Endothelial cell of umbilical vein (primary cell): ENCODE measurements around the gene PEX10. TPM values are rescaled to one million over a fixed set of nuclear protein-coding genes. Genes with fewer than 3 reads are reported as not detected.

Experiments
- BruUV-seq: library from RNA; stranded (reverse); fragments of 400-500 nt; replicated peaks from 2 replicates; lab custom pipeline; 2021; lab: Mats Ljungman, UMichigan
- CTCF ChIA-PET: fragments of 300-600, 350-600 bp; sonication (Branson Sonifier 250); formaldehyde crosslinking; loops from one replicate; lab custom pipeline; 2021; ENCODE audit warnings: antibody characterized with exemption, inconsistent platforms; lab: Charles Lee
- POLR2A ChIA-PET: fragments of 300-600, 350-600 bp; sonication (Branson Sonifier 250); formaldehyde crosslinking; loops from one replicate; lab custom pipeline; 2021; ENCODE audit warnings: antibody characterized with exemption, inconsistent platforms; lab: Charles Lee
- DNase-seq: peaks from one replicate; pipeline ENCODE4 v3.0.0-alpha.2; 2011; ENCODE audit warnings: low read depth, low spot score
- FAIRE-seq: peaks from 2 replicates; lab custom pipeline; 2011; peaks lifted over from hg19 to GRCh38; lab: Jason Lieb, UNC
- H2AFZ ChIP-seq: 2 replicates; pipeline ENCODE4 v1.6.0; 2012; ENCODE audit warnings: low read depth, low read length, control low read depth, inconsistent platforms
- H3K27ac ChIP-seq: 2 replicates; pipeline ENCODE4 v1.5.1; 2011; ENCODE audit warnings: low read depth, mild to moderate bottlenecking, control low read depth, low read length, moderate library complexity; ENCODE audit not compliant: insufficient read depth
- H3K27me3 ChIP-seq, 2 experiments: 2 replicates each; pipeline versions ENCODE4 v1.6.0 to v1.6.1; 2011; ENCODE audit warnings: low read length in 2 of 2, mixed read lengths in 1 of 2; ENCODE audit not compliant: control insufficient read depth in 2 of 2, insufficient read depth in 2 of 2
- H3K36me3 ChIP-seq, 2 experiments: 2 replicates in 1 of 2; 3 replicates in 1 of 2; pipeline ENCODE4 v1.5.1; 2011; ENCODE audit warnings: low read length in 2 of 2, mild to moderate bottlenecking in 1 of 2, moderate library complexity in 1 of 2; ENCODE audit not compliant: control insufficient read depth in 2 of 2, insufficient read depth in 2 of 2; ENCODE audit errors: extremely low read depth in 1 of 2
- H3K4me1 ChIP-seq: 3 replicates; pipeline ENCODE4 v1.5.1; 2011; ENCODE audit warnings: mild to moderate bottlenecking, low read length; ENCODE audit not compliant: control insufficient read depth, insufficient read depth; ENCODE audit errors: extremely low read depth
- H3K4me2 ChIP-seq: 2 replicates; pipeline ENCODE4 v1.6.1; 2011; ENCODE audit warnings: low read length, control low read depth, mixed read lengths; ENCODE audit not compliant: insufficient read depth
- H3K4me3 ChIP-seq, 3 experiments: fragments of 200-600 bp in 1 of 3; sonication (generic), shearing (Covaris generic) in 1 of 3; replicated peaks in 1 of 3; 2 replicates each; pipeline ENCODE4 v1.5.1; 2011 to 2016; ENCODE audit warnings: control low read depth in 3 of 3, low read length in 3 of 3, mild to moderate bottlenecking in 2 of 3, inconsistent platforms in 1 of 3, low read depth in 1 of 3, moderate library complexity in 1 of 3; ENCODE audit not compliant: insufficient read depth in 1 of 3
- H3K79me2 ChIP-seq: 2 replicates; pipeline ENCODE4 v1.6.0; 2012; ENCODE audit warnings: low read length, inconsistent platforms; ENCODE audit not compliant: control insufficient read depth, insufficient read depth
- H3K9ac ChIP-seq: replicated peaks from 2 replicates; pipeline ENCODE3; 2011; ENCODE audit warnings: low read length, control low read depth; ENCODE audit not compliant: insufficient read depth; ENCODE audit errors: extremely low read depth
- H3K9me1 ChIP-seq: replicated peaks from 3 replicates; pipeline ENCODE4 v1.6.0; 2011; ENCODE audit warnings: mild to moderate bottlenecking, low read length; ENCODE audit not compliant: control insufficient read depth, insufficient read depth; ENCODE audit errors: extremely low read depth
- H3K9me3 ChIP-seq: replicated peaks from 2 replicates; pipeline ENCODE4 v1.5.1; 2012; ENCODE audit warnings: low read length, inconsistent platforms; ENCODE audit not compliant: control insufficient read depth, insufficient read depth
- H4K20me1 ChIP-seq: replicated peaks from 2 replicates; pipeline ENCODE3; 2011; ENCODE audit warnings: mild to moderate bottlenecking, low read length; ENCODE audit not compliant: control insufficient read depth, insufficient read depth; ENCODE audit errors: extremely low read depth
- CTCF ChIP-seq, 2 donors: IDR thresholded peaks; 1 replicate in 1 of 2; 2 replicates in 1 of 2; pipeline ENCODE4 v1.5.1; 2011; ENCODE audit warnings: low read length in 2 of 2, mild to moderate bottlenecking in 2 of 2, moderate library complexity in 2 of 2, control low read depth in 1 of 2, inconsistent platforms in 1 of 2, low read depth in 1 of 2; ENCODE audit not compliant: insufficient read depth in 1 of 2; ENCODE audit errors: extremely low read depth in 1 of 2
- EZH2 ChIP-seq: IDR thresholded peaks from 2 replicates; pipeline ENCODE4 v1.6.1; 2012; ENCODE audit warnings: borderline replicate concordance, low read depth, mild to moderate bottlenecking, moderate library complexity, low read length, inconsistent platforms; ENCODE audit not compliant: severe bottlenecking
- FOS ChIP-seq: IDR thresholded peaks from 2 replicates; pipeline ENCODE4 v1.6.1; 2011; ENCODE audit warnings: mild to moderate bottlenecking, low read length, moderate library complexity, borderline replicate concordance; ENCODE audit not compliant: insufficient read depth
- GATA2 ChIP-seq: IDR thresholded peaks from 2 replicates; pipeline ENCODE4 v1.7.0; 2011; ENCODE audit warnings: low read depth, mild to moderate bottlenecking, moderate library complexity, mixed read lengths, low read length; ENCODE audit not compliant: insufficient read length, insufficient read depth
- JUN ChIP-seq: IDR thresholded peaks from 2 replicates; pipeline ENCODE4 v1.6.1; 2011; ENCODE audit warnings: borderline replicate concordance, low read depth; ENCODE audit not compliant: insufficient read length, insufficient read depth
- POLR2A ChIP-seq: IDR thresholded peaks from 2 replicates; pipeline ENCODE4 v1.6.1; 2012; ENCODE audit warnings: low read depth, mild to moderate bottlenecking, control low read depth, low read length
- POLR2AphosphoS5 ChIP-seq: IDR thresholded peaks from 2 replicates; pipeline ENCODE4 v1.6.1; 2012; ENCODE audit warnings: low read depth, mild to moderate bottlenecking, control low read depth, low read length, moderate library complexity; ENCODE audit not compliant: insufficient read depth
- dilution Hi-C: fragments of 300-500 bp; cut with MboI; formaldehyde crosslinking; loops from one replicate; pipeline ENCODE4 v1.15.0; 2019; ENCODE audit warnings: low sequenced_read_pairs; ENCODE audit not compliant: extremely low pct_ligation_motif_present
- intact Hi-C: fragments of 100-400 bp; cut with micrococcal nuclease; formaldehyde crosslinking; loops from one replicate; pipeline ENCODE4 v1.10.0; 2022
- polyA plus RNA-seq, 4 experiments: library from polyadenylated mRNA; depleted of rRNA in 3 of 4; stranded (reverse) in 3 of 4; unstranded in 1 of 4; fragments of >200 nt; gene quantifications; 2 replicates each; pipeline versions ENCODE4 v1.2.1 to v1.2.3, GENCODE V29; 2011 to 2012; ENCODE audit warnings: missing spikeins in 1 of 4
- total RNA-seq: library from RNA; stranded (reverse); gene quantifications from 2 replicates; pipeline ENCODE4 v1.2.3, GENCODE V29; 2021

Gene PEX10
- total and polyA plus RNA-seq, 2 donors (not counting 3 experiments of a cell fraction or from before 2014, with no cell fraction given), result 25.1 to 26.7 TPM

DNA sequence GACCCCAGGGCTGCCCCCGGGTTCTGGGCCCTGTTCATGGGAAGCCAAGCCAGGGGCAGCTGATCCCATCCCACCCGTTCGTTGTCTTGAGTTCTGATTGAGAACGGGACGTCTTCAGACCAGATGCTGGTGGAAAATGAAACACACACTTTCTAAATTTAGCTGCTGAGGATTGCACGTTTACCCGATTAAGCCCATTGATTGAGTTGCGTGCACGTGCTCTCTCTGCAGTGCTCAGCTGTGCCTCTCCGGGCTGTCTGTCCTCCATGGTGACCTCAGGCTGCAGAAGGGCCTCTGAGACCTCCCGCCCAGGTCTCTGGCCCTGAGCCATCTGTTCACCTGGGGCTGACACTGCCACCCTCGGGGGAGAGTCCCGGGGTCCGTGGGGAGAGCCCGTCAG lies 27.0 kb upstream of the PEX10 start:
- Histone ChIP-seq H3K4me3 (no peak overlapping the region), H3K9ac (no peak overlapping the region), H3K27me3 (peaks cover 6 to 13% of the 10 kb centered on the region in 2 experiments), H3K9me3 (no peaks in the 10 kb centered on the region), H3K27ac (no peak overlapping the region), H3K4me1 (peaks cover 4% of the 10 kb centered on the region), H3K36me3 (no peaks in the 10 kb centered on the region), H3K4me2 (no peak overlapping the region), H3K79me2 (no peaks in the 10 kb centered on the region), H4K20me1 (no peaks in the 10 kb centered on the region), H3K9me1 (no peaks in the 10 kb centered on the region), H2AFZ (no peak overlapping the region)
- CTCF ChIA-PET, result no interaction called here
- POLR2A ChIA-PET, result no interaction called here
- BruUV-seq, result no TSS peak
- intact Hi-C loops (no loop called here), dilution Hi-C loops (no loop called here)
- TF ChIP-seq FOS (no peak), GATA2 (no peak), POLR2AphosphoS5 (no peak), EZH2 (no peak), JUN (no peak), CTCF (IDR thresholded peaks at IDR 0.05; ENCODE audit: extremely low read depth in 1 of 2, insufficient read depth in 1 of 2, low read depth in 1 of 2, low read length in 2 of 2) (no peak), POLR2A (no peak)
- FAIRE-seq (no peak), DNase-seq (no peak)
